HEK293T (cell line): ENCODE data around the gene TMEM120A.

Source experiments
- CTCF ChIA-PET: fragments of 350-600 bp; formaldehyde crosslinking; extraction: SDS; loops from one replicate; lab custom pipeline; 2021; ENCODE audit warnings: antibody characterized with exemption, inconsistent platforms; lab: Yijun Ruan, JAX
- POLR2A ChIA-PET: fragments of 350-600 bp; formaldehyde crosslinking; extraction: SDS; loops from one replicate; lab custom pipeline; 2020; ENCODE audit warnings: antibody characterized with exemption, inconsistent platforms; lab: Yijun Ruan, JAX
- DNase-seq: peaks from one replicate; pipeline ENCODE4 v3.0.0; 2012; ENCODE audit warnings: mixed read lengths; ENCODE audit errors: extremely low spot score
- ARNT ChIP-seq: fragments of 450-650 bp; IDR thresholded peaks from 2 replicates; pipeline ENCODE4 v1.6.1; 2017; ENCODE audit warnings: mild to moderate bottlenecking
- BHLHE40 ChIP-seq: fragments of 450-650 bp; IDR thresholded peaks from 2 replicates; pipeline ENCODE4 v1.6.1; 2016; ENCODE audit warnings: mild to moderate bottlenecking, moderate library complexity, borderline replicate concordance
- CTBP1 ChIP-seq: fragments of 450-650 bp; IDR thresholded peaks from 2 replicates; pipeline ENCODE4 v1.6.1; 2016; ENCODE audit warnings: borderline replicate concordance
- ELF4 ChIP-seq: fragments of 450-650 bp; IDR thresholded peaks from 2 replicates; pipeline ENCODE4 v1.6.1; 2017; ENCODE audit warnings: antibody characterized with exemption
- FOXA1 ChIP-seq: fragments of 450-650 bp; IDR thresholded peaks from 2 replicates; pipeline ENCODE4 v1.6.1; 2016; ENCODE audit warnings: mild to moderate bottlenecking
- FOXK2 ChIP-seq: fragments of 450-650 bp; IDR thresholded peaks from 2 replicates; pipeline ENCODE4 v1.6.1; 2016; ENCODE audit warnings: mild to moderate bottlenecking
- FOXM1 ChIP-seq: fragments of 450-650 bp; IDR thresholded peaks from 2 replicates; pipeline ENCODE4 v1.6.1; 2017; ENCODE audit warnings: mild to moderate bottlenecking, borderline replicate concordance
- HDGF ChIP-seq: fragments of 450-650 bp; IDR thresholded peaks from 2 replicates; pipeline ENCODE4 v1.6.1; 2017; ENCODE audit warnings: antibody characterized with exemption, borderline replicate concordance
- L3MBTL2 ChIP-seq: fragments of 450-650 bp; conservative IDR thresholded peaks from 2 replicates; pipeline ENCODE4 v1.6.1; 2016; ENCODE audit warnings: mild to moderate bottlenecking
- LEF1 ChIP-seq: fragments of 450-650 bp; IDR thresholded peaks from 2 replicates; pipeline ENCODE4 v1.6.1; 2017; ENCODE audit warnings: mild to moderate bottlenecking, borderline replicate concordance
- NFRKB ChIP-seq: fragments of 450-650 bp; IDR thresholded peaks from 2 replicates; pipeline ENCODE4 v1.6.1; 2016; ENCODE audit warnings: mild to moderate bottlenecking, moderate library complexity
- PKNOX1 ChIP-seq: fragments of 450-650 bp; IDR thresholded peaks from 2 replicates; pipeline ENCODE4 v1.6.1; 2016
- SP1 ChIP-seq: fragments of 450-650 bp; IDR thresholded peaks from 2 replicates; pipeline ENCODE4 v1.6.1; 2017
- SUZ12 ChIP-seq: fragments of 450-650 bp; IDR thresholded peaks from 2 replicates; pipeline ENCODE4 v1.6.1; 2016; ENCODE audit warnings: mild to moderate bottlenecking
- TARDBP ChIP-seq: fragments of 450-650 bp; IDR thresholded peaks from 2 replicates; pipeline ENCODE4 v1.6.1; 2016
- ZNF384 ChIP-seq: fragments of 450-650 bp; IDR thresholded peaks from 2 replicates; pipeline ENCODE4 v1.6.1; 2016

Gene TMEM120A

GRCh38 chr7:75991531-75992082, 2.8 kb downstream of the TMEM120A start:
- no peak for DNase-seq
- TF ChIP-seq SUZ12, result no peak
- TF ChIP-seq LEF1, result no peak
- no peak for TF ChIP-seq FOXA1
- TF ChIP-seq ELF4, result no peak
- no peak for TF ChIP-seq CTBP1
- ChIA-PET POLR2A (no interaction called here), CTCF (interaction anchor here (0.8 kb wide), 1 partner anchor 22 kb away, joined by 3 read pairs; no protein-coding TSS in a partner anchor)

GRCh38 chr7:75989500-75990388, 4.7 kb downstream of the TMEM120A start:
- ChIA-PET POLR2A (interaction anchor here (1.1 kb wide), 1 partner anchor 75 kb away, joined by 4 read pairs; no protein-coding TSS in a partner anchor), CTCF (no interaction called here)
- no peak for DNase-seq

GRCh38 chr7:75988568-75989499, 5.6 kb downstream of the TMEM120A start:
- CTCF ChIA-PET, result no interaction called here
- POLR2A ChIA-PET, result interaction anchor here (1.1 kb wide), 1 partner anchor 75 kb away, joined by 4 read pairs; no protein-coding TSS in a partner anchor
- TF ChIP-seq FOXM1, result no peak
- no peak for TF ChIP-seq L3MBTL2
- TF ChIP-seq SP1, result no peak
- TF ChIP-seq HDGF, result no peak
- no peak for TF ChIP-seq ELF4
- no peak for TF ChIP-seq ARNT
- TF ChIP-seq FOXK2, result no peak
- no peak for DNase-seq

More at GRCh38 chr7:75989500-75990388, 4.7 kb downstream of the TMEM120A start:
- TF ChIP-seq SUZ12 (no peak), FOXA1 (no peak), PKNOX1 (no peak), LEF1 (no peak), CTBP1 (no peak), HDGF (no peak), ELF4 (no peak), SP1 (no peak), ARNT (no peak), L3MBTL2 (no peak), FOXK2 (no peak), ZNF384 (no peak), NFRKB (no peak), TARDBP (no peak), BHLHE40 (no peak), FOXM1 (no peak)

- TF ChIP-seq HDGF (no peak), NFRKB (no peak), BHLHE40 (no peak), SUZ12 (no peak), PKNOX1 (no peak)
- DNase-seq, result no peak
- POLR2A ChIA-PET, result no interaction called here
- CTCF ChIA-PET, result no interaction called here
Measured at GRCh38 chr7:75987805-75988567, 6.4 kb downstream of the TMEM120A start.

- no peak for DNase-seq
- ChIA-PET CTCF (no interaction called here), POLR2A (no interaction called here)
- TF ChIP-seq LEF1, result no peak
- no peak for TF ChIP-seq FOXA1
- TF ChIP-seq CTBP1, result no peak
- TF ChIP-seq ZNF384, result no peak
- no peak for TF ChIP-seq FOXM1
- no peak for TF ChIP-seq FOXK2
- TF ChIP-seq SP1, result no peak
- TF ChIP-seq NFRKB, result no peak
- no peak for TF ChIP-seq BHLHE40
- no peak for TF ChIP-seq ELF4
- TF ChIP-seq ARNT, result no peak
- TF ChIP-seq TARDBP, result no peak
- TF ChIP-seq L3MBTL2, result no peak
Measured at GRCh38 chr7:75987026-75987804, 7.2 kb downstream of the TMEM120A start.
